ENCODE results near the gene TMEM119. TPM values are rescaled to one million over a fixed set of nuclear protein-coding genes. Genes with fewer than 3 reads are reported as not detected.
"Not testable (repeated sequence)": the region's sequence is repeated elsewhere in the genome, so short reads cannot be mapped to it uniquely, and the experiment has no call there.

The TMEM119 gene
- total RNA-seq, 2 experiments from 2014 or later, result 0.11 to 0.48 TPM

DNA sequence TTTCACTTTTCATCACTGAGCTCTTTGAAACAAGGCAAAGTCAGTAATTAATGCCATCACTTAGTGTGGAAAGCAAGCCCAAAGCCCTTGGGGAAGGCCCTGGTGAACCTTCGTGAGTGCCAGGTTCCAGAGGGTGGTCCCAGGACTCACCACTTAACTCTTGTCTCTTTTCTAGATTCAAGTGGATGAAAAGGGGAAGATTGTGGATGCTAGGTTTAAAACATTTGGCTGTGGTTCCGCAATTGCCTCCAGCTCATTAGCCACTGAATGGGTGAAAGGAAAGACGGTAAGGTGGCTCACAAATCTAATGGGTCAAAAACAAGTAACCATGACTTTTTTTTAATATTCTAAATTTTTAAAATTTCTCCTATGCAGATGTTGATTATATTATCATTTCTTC, 32.7 kb downstream of the TMEM119 start:
- Mint-ChIP-seq H3K27ac (no peak overlapping the region), H3K4me1 (peaks cover 49% of the 10 kb centered on the region), H3K36me3 (peaks cover 22% of the 10 kb centered on the region), H3K4me3 (no peak overlapping the region), H3K27me3 (no peaks in the 10 kb centered on the region), H3K9me3 (no peaks in the 10 kb centered on the region)
- ATAC-seq (ENCODE audit: low read depth) (no peak), DNase-seq (no peak)
- POLR2A ChIA-PET, result interaction anchor here (1.2 to 12.2 kb wide), 3 partner anchors 10 to 67 kb away, joined by 3 to 146 read pairs (median 135); partner anchors contain the start of gene SELPLG

GRCh38 chr12:108564724-108565123, 33.2 kb downstream of the TMEM119 start:
- POLR2A ChIA-PET, result interaction anchor here (1.2 to 12.2 kb wide), 3 partner anchors 10 to 67 kb away, joined by 3 to 146 read pairs (median 135); partner anchors contain the start of gene SELPLG
- no peak overlapping the region for H3K27ac Mint-ChIP-seq
- H3K4me3 Mint-ChIP-seq, result no peak overlapping the region
- H3K9me3 Mint-ChIP-seq, result no peaks in the 10 kb centered on the region
- ATAC-seq (ENCODE audit: low read depth) (no peak), DNase-seq (no peak)
- H3K27me3 Mint-ChIP-seq, result no peaks in the 10 kb centered on the region
- peaks cover 24% of the 10 kb centered on the region for H3K36me3 Mint-ChIP-seq
- peaks cover 51% of the 10 kb centered on the region for H3K4me1 Mint-ChIP-seq

DNA sequence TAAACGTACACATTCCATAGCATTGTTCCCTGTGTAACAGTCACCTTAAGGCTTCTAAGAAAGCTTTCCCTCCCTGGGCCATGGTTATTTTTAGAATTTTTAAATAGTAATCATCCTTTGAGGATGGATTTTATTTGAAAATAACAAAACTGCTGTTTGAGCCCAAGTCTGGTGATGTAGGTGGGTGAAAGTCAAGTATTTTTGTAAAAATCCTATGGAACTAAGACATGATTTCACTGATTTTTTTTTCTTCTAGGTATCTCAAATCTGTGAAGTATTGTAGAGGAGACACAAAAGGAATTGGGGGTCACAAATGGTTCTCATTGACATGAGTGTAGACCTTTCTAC, 34.1 kb downstream of the TMEM119 start:
- no peaks in the 10 kb centered on the region for H3K27me3 Mint-ChIP-seq
- POLR2A ChIA-PET, result interaction anchor here (6.6 to 12.2 kb wide), 2 partner anchors 56 to 68 kb away, joined by 135 to 146 read pairs; partner anchors contain the start of gene SELPLG
- H3K9me3 Mint-ChIP-seq, result no peaks in the 10 kb centered on the region
- H3K4me1 Mint-ChIP-seq, result peaks cover 52% of the 10 kb centered on the region
- peak overlapping the region; percentile 98 for H3K27ac Mint-ChIP-seq
- ATAC-seq (ENCODE audit: low read depth) (no peak), DNase-seq (no peak)
- peak overlapping the region; percentile 94 for H3K4me3 Mint-ChIP-seq
- H3K36me3 Mint-ChIP-seq, result peaks cover 22% of the 10 kb centered on the region

DNA sequence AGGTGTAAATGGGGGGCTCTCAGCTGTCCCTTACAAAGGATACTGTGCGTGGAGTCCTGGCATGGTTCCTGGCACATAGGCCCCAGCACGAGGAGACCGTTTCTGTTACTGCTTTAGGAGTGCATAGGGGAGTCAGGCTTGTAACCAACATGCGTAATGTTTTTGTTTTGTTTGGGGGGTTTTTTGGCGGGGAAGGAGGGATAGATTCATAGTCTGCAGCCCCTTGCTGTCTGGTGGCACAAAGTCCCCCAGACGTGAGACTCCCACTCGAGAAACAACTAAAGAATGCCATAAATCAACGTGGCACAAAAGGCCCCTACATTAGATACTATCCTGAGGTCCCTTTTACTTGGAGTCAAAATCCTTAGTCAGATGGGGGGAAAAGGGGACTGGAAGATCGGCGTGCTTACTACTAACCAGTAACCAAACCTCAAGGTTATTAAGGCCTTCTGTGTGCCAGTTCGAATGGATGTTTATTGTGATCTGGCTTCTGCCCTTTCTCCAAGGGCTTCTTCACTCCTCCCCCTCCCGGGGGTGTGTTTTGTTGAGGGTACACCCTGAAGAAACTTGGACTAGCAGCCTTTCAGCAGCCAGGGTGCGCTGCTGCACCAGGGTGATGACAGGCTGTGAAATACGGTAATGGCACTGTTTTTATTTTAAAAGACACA, 34.6 kb downstream of the TMEM119 start:
- ATAC-seq (ENCODE audit: low read depth) (peak; percentile 53), DNase-seq (peak; percentile 81)
- H3K27me3 Mint-ChIP-seq, result no peaks in the 10 kb centered on the region
- H3K9me3 Mint-ChIP-seq, result no peaks in the 10 kb centered on the region
- peak overlapping the region; percentile 98 for H3K27ac Mint-ChIP-seq
- peak overlapping the region; percentile 94 for H3K4me3 Mint-ChIP-seq
- peaks cover 48% of the 10 kb centered on the region for H3K4me1 Mint-ChIP-seq
- peaks cover 20% of the 10 kb centered on the region for H3K36me3 Mint-ChIP-seq
- POLR2A ChIA-PET, result interaction anchor here (1.3 to 12.2 kb wide), 5 partner anchors 56 to 294 kb away, joined by 4 to 146 read pairs (median 7); partner anchors contain the start of genes SELPLG and SSH1

DNA sequence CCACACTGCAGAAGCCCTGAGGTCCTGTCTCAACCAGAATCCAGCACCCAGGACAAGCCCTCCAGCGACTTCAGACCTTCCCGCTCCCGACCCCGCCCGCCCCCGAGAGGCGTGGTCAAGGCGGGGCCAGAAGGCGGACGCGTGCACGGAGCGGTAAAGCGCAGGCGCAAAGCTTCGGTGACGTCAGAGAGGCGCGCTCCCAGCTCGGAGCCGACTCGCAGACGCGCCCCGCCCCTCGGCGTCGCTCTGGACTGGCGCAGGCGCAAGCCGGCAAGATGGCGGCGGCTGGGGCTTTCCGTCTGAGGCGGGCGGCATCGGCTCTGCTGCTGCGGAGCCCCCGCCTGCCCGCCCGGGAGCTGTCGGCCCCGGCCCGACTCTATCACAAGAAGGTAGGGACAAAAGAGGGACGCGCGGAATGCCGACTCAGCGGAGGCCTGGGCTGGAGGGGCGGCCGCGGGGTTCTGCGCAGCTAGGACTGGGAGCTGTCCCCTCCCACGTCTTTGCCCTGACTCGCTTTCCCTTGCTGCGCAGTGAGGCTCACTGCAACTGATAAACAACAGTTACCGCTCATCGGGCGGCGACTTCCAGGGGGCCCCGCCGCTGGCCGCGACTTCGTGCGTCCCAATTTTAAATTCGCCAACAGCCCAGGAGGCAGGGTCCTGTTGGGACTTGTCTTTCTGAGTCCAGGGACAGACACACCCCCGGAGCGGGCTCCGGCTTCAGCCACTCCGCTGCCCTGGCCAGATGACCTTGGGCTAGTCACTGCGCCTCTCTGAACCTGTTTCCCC, 35.3 kb downstream of the TMEM119 start, which contains the start of gene ISCU:
Gene ISCU (plus strand): TSS at position 249 of the 788 bp plus-strand sequence. CDS start 27 bp downstream, at position 276.
- DNase-seq, result peak; percentile 100
- Mint-ChIP-seq H3K4me1 (peaks cover 45% of the 10 kb centered on the region), H3K27ac (peak within 1 kb of the TSS; percentile 98), H3K4me3 (peak within 1 kb of the TSS; percentile 94), H3K27me3 (no peaks in the 10 kb centered on the region), H3K36me3 (peaks cover 17% of the 10 kb centered on the region), H3K9me3 (no peaks in the 10 kb centered on the region)
- ATAC-seq (ENCODE audit: low read depth), result peak; percentile 79
- POLR2A ChIA-PET, result interaction anchor here (0.7 to 12.2 kb wide), 8 partner anchors 8 to 295 kb away, joined by 3 to 146 read pairs (median 5); partner anchors contain the start of genes FICD, SELPLG and SSH1

DNA sequence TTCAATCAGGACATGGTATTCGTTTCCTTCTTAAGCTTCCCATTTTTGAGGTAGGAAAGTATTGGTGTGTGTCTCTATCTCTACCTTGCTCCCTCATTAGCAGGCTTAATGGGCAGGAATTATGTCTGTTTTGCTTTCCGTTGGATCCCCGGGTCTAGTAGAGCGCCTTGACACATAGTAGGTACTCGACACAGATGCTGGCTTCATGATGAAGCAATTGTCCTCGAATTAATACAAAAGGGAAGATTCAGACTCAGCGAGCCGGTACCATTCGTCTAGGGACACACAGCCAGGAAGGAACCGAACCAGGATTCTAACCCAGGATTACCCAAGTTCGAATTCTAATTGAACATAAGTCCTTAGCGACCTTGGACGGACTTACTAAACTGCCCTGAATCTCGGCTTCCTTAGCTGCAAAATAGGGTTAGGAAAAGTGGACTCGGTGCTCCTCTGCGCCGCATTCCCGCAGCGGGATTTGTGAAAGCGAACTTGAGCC, 36.0 kb downstream of the TMEM119 start:
- no peaks in the 10 kb centered on the region for H3K27me3 Mint-ChIP-seq
- peak overlapping the region; percentile 94 for H3K4me3 Mint-ChIP-seq
- H3K4me1 Mint-ChIP-seq, result peaks cover 41% of the 10 kb centered on the region
- H3K27ac Mint-ChIP-seq, result peak overlapping the region; percentile 98
- H3K36me3 Mint-ChIP-seq, result peaks cover 14% of the 10 kb centered on the region
- POLR2A ChIA-PET, result interaction anchor here (0.7 to 12.2 kb wide), 8 partner anchors 8 to 295 kb away, joined by 3 to 146 read pairs (median 5); partner anchors contain the start of genes FICD, SELPLG and SSH1
- no peaks in the 10 kb centered on the region for H3K9me3 Mint-ChIP-seq
- ATAC-seq (ENCODE audit: low read depth) (no peak), DNase-seq (no peak)

GRCh38 chr12:108560752-108561719, 36.8 kb downstream of the TMEM119 start, which contains the start of gene SART3:
TSS of gene SART3 (minus strand) at chr12:108561173. CDS start at chr12:108561154, 19 bp downstream.
- H3K36me3 Mint-ChIP-seq, result peaks cover 14% of the 10 kb centered on the region
- H3K27ac Mint-ChIP-seq, result peak within 1 kb of the TSS; percentile 98
- DNase-seq (peak; percentile 86), ATAC-seq (ENCODE audit: low read depth) (peak; percentile 35)
- H3K27me3 Mint-ChIP-seq, result no peaks in the 10 kb centered on the region
- H3K9me3 Mint-ChIP-seq, result no peaks in the 10 kb centered on the region
- POLR2A ChIA-PET, result interaction anchor here (0.9 to 12.2 kb wide), 8 partner anchors 9 to 532 kb away, joined by 3 to 146 read pairs (median 4); partner anchors contain the start of genes ALKBH2, SELPLG and SSH1
- H3K4me3 Mint-ChIP-seq, result peak within 1 kb of the TSS; percentile 94
- peaks cover 46% of the 10 kb centered on the region for H3K4me1 Mint-ChIP-seq

GRCh38 chr12:108560321-108560721, 37.6 kb downstream of the TMEM119 start:
- Mint-ChIP-seq H3K4me3 (peak overlapping the region; percentile 94), H3K27ac (peak overlapping the region; percentile 98), H3K36me3 (peaks cover 13% of the 10 kb centered on the region), H3K4me1 (peaks cover 45% of the 10 kb centered on the region), H3K27me3 (no peaks in the 10 kb centered on the region), H3K9me3 (no peaks in the 10 kb centered on the region)
- DNase-seq, result no peak
- no peak for ATAC-seq (ENCODE audit: low read depth)
- POLR2A ChIA-PET, result interaction anchor here (1.0 to 12.2 kb wide), 4 partner anchors 59 to 533 kb away, joined by 3 to 146 read pairs (median 70); partner anchors contain the start of genes ALKBH2 and SELPLG

GRCh38 chr12:108559748-108560147, 38.1 kb downstream of the TMEM119 start:
- H3K9me3 Mint-ChIP-seq, result no peaks in the 10 kb centered on the region
- peaks cover 11% of the 10 kb centered on the region for H3K36me3 Mint-ChIP-seq

DNA sequence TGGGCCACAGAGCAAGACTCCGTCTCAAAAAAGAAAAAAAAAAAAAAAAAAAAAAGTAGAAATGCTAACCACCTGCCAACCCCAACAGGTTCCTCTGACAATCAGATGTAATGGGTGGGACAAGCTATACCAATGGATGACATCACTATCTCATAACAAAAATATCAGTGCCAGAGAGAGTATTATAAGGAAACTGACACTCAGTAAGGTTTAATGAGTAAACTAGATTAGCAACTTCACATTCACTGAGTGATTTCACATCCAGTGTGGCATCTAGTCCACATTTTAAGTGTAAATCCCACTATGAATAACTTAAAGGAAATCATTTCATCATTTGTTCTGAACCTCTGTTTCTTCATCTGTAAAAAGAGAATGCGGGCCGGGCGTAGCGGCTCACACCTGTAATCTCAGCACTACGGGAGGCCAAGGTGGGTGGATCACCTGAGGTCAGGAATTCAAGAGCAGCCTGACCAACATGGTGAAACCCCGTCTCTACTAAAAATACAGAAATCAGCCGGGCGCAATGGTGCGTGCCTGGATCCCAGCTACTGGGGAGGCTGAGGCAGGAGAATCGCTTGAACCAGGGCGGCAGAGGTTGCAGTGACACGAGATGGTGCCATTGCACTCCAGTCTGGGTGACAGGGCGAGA, 38.8 kb downstream of the TMEM119 start:
- peak overlapping the region; percentile 15 for H3K27ac Mint-ChIP-seq
- peaks cover 46% of the 10 kb centered on the region for H3K4me1 Mint-ChIP-seq
- H3K27me3 Mint-ChIP-seq, result no peaks in the 10 kb centered on the region
- no peaks in the 10 kb centered on the region for H3K9me3 Mint-ChIP-seq
- ATAC-seq (ENCODE audit: low read depth), result no peak
- H3K36me3 Mint-ChIP-seq, result peaks cover 8% of the 10 kb centered on the region
- DNase-seq, result no peak
- peak overlapping the region; percentile 94 for H3K4me3 Mint-ChIP-seq
- POLR2A ChIA-PET, result interaction anchor here (1.0 to 6.6 kb wide), 2 partner anchors 9 to 73 kb away, joined by 3 to 146 read pairs; partner anchors contain the start of gene SELPLG

More at GRCh38 chr12:108559748-108560147, 38.1 kb downstream of the TMEM119 start:
- Mint-ChIP-seq H3K27ac (peak overlapping the region; percentile 98), H3K4me1 (peaks cover 47% of the 10 kb centered on the region), H3K27me3 (no peaks in the 10 kb centered on the region), H3K4me3 (peak overlapping the region; percentile 94)
- POLR2A ChIA-PET, result interaction anchor here (6.6 to 12.2 kb wide), 2 partner anchors 60 to 72 kb away, joined by 135 to 146 read pairs; partner anchors contain the start of gene SELPLG
- DNase-seq (no peak), ATAC-seq (ENCODE audit: low read depth) (no peak)

DNA sequence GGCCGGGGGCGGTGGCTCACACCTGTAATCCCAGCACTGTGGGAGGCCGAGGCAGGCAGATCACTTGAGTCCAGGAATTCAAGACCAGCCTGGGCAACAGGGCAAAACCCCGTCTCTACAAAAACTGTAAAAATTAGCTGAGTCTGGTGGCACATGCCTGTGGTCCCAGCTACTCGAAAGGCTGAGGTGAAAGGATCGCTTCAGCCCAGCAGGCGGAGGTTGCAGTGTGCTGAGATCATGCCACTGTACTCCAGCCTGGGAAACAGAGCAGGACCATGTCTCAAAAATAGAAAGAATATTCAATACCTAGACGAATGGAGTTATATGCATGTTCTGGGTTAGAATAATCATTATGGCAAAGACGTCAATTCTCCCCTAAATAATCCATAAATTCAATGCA, 42.5 kb downstream of the TMEM119 start:
- peaks cover 22% of the 10 kb centered on the region for H3K36me3 Mint-ChIP-seq
- H3K27ac Mint-ChIP-seq; POLR2A ChIA-PET; H3K4me3 Mint-ChIP-seq; H3K27me3 Mint-ChIP-seq; ATAC-seq (ENCODE audit: low read depth); H3K9me3 Mint-ChIP-seq; DNase-seq: not testable (repeated sequence)
- H3K4me1 Mint-ChIP-seq, result peaks cover 53% of the 10 kb centered on the region
